ENCODE data around the gene CHST8.

The CHST8 gene

GRCh38 chr19:33720691-33721682, 99.2 kb downstream of the CHST8 start:
- no peak for DNase-seq

GRCh38 chr19:33721735-33722297, 100.1 kb downstream of the CHST8 start:
- no peak for DNase-seq

- DNase-seq = no peak
These were observed 100.9 kb downstream of the CHST8 start for GRCh38 chr19:33722456-33723239.

GRCh38 chr19:33723512-33723911, 101.8 kb downstream of the CHST8 start:
- DNase-seq = no peak

- no peak for DNase-seq
These were observed 102.4 kb downstream of the CHST8 start for GRCh38 chr19:33724021-33724720.

GRCh38 chr19:33724721-33725060, 102.9 kb downstream of the CHST8 start:
- no peak for DNase-seq

GRCh38 chr19:33725567-33725966, 103.8 kb downstream of the CHST8 start:
- no peak for DNase-seq

- DNase-seq = no peak
These were observed 105.0 kb downstream of the CHST8 start for GRCh38 chr19:33726756-33727155.

GRCh38 chr19:33727331-33727998, 105.7 kb downstream of the CHST8 start:
- DNase-seq = no peak

- no peak for DNase-seq
These were observed 106.4 kb downstream of the CHST8 start for GRCh38 chr19:33728141-33728540.

GRCh38 chr19:33730858-33731607, 109.3 kb downstream of the CHST8 start:
- no peak for DNase-seq

GRCh38 chr19:33731881-33732280, 110.1 kb downstream of the CHST8 start:
- DNase-seq = no peak

GRCh38 chr19:33734913-33735312, 113.2 kb downstream of the CHST8 start:
- DNase-seq = no peak

- DNase-seq = no peak
These were observed 114.4 kb downstream of the CHST8 start for GRCh38 chr19:33736158-33736557.

- no peak for DNase-seq
These were observed 115.0 kb downstream of the CHST8 start for GRCh38 chr19:33736787-33737186.

- DNase-seq = no peak
These were observed 116.1 kb downstream of the CHST8 start for GRCh38 chr19:33737681-33738371.

GRCh38 chr19:33740811-33741396, 119.2 kb downstream of the CHST8 start:
- DNase-seq = no peak

GRCh38 chr19:33745297-33745696, 123.5 kb downstream of the CHST8 start:
- DNase-seq = no peak

GRCh38 chr19:33746159-33746558, 124.4 kb downstream of the CHST8 start:
- no peak for DNase-seq

- no peak for DNase-seq
These were observed 125.5 kb downstream of the CHST8 start for GRCh38 chr19:33747273-33747672.

- no peak for DNase-seq
These were observed 126.5 kb downstream of the CHST8 start for GRCh38 chr19:33748231-33748630.

Data from NCI-H1436 treated with DMSO at 0.1 percent for 48 hours (cell line).